ENCODE results near the gene RTCB. TPM values are rescaled to one million over a fixed set of nuclear protein-coding genes. Genes with fewer than 3 reads are reported as not detected.

The RTCB gene
- polyA plus RNA-seq, 1 donor from 2014 or later, result 112 TPM

DNA sequence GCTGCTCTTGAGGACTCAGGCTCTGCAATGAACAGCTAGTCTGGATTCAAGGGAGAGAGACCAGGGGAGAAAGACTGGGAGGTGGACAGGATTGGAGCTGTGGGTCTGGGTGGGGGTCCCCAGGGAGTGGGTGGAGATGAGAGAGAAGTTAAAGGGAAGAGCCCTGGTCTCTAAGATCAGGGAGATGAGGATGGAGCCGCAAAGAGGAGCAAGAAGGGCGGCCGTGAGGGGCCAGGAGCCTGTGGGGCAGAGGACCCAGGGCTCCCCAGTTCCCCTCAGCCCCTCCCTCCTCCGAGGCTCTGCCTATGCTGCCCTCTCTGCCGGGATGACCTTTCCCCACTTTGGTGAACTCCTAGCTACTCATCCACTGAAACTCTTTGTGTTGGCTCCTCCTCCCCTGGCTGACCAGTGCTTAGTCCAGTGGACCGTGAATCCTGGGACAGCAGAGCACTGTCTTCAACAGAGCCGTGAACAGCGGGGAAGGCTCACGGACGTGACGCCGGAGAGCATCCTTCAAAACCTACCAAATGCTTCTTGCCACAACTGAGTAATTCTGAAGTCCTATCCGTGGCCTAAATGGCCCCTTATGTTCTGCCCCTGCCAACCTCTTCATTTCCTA, 70.8 kb downstream of the RTCB start:
- no peak overlapping the region for H3K4me2 ChIP-seq (ENCODE audit: low read length)
- H3K36me3 ChIP-seq (ENCODE audit: insufficient read depth, low read length), result no peaks in the 10 kb centered on the region
- H3K4me3 ChIP-seq (ENCODE audit: low read length), result no peak overlapping the region
- no peaks in the 10 kb centered on the region for H3K27me3 ChIP-seq (ENCODE audit: insufficient read depth, low read depth, low read length)
- no peaks in the 10 kb centered on the region for H4K20me1 ChIP-seq (ENCODE audit: insufficient read depth)
- H3K9me3 ChIP-seq (ENCODE audit: low read length), result no peaks in the 10 kb centered on the region
- H3K9ac ChIP-seq (ENCODE audit: low read length), result no peak overlapping the region
- no peak overlapping the region for H3K27ac ChIP-seq (ENCODE audit: low read length)
- no peak overlapping the region for H2AFZ ChIP-seq (ENCODE audit: low read depth, low read length)
- no peaks in the 10 kb centered on the region for H3F3A ChIP-seq (ENCODE audit: insufficient read depth, low read length, poor library complexity, severe bottlenecking)
- H3K9me2 ChIP-seq (ENCODE audit: insufficient read depth, low read length), result no peaks in the 10 kb centered on the region
- TF ChIP-seq EP300 (conservative IDR thresholded peaks at IDR 0.05; ENCODE audit: poor library complexity, severe bottlenecking) (no peak), TAF1 (IDR thresholded peaks at IDR 0.05; ENCODE audit: low read depth) (no peak), POLR2AphosphoS5 (IDR thresholded peaks at IDR 0.05) (no peak), MXI1 (conservative IDR thresholded peaks at IDR 0.05; ENCODE audit: poor library complexity, severe bottlenecking) (no peak), RAD21 (conservative IDR thresholded peaks at IDR 0.05) (no peak)
- no peaks in the 10 kb centered on the region for H3K79me2 ChIP-seq (replicated peaks; ENCODE audit: insufficient read depth, low read length)

DNA sequence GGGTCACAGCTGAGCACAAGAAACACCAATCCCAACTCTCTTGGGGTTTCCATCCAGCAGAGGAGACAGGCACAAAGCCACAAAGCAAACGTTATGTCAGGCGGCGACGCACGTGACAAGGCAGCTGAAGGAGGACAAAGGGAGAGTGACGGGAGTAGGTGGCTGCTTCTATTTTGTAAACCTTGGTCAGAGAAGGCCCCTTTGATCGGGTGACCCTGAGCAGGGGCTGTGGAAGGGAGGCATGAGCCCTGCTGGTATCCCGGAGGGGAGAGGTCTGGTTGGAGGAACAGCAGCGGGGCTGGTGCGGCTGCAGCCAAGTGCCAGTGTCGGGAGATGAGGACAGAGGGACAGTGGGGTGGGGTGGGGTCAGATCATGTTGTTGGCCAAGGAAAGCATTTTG, 71.6 kb downstream of the RTCB start:
- no peak for TF ChIP-seq RAD21 (conservative IDR thresholded peaks at IDR 0.05)
- Histone ChIP-seq H3K9me2 (ENCODE audit: insufficient read depth, low read length) (no peaks in the 10 kb centered on the region), H3K79me2 (replicated peaks; ENCODE audit: insufficient read depth, low read length) (no peaks in the 10 kb centered on the region), H3K27me3 (ENCODE audit: insufficient read depth, low read depth, low read length) (no peaks in the 10 kb centered on the region), H2AFZ (ENCODE audit: low read depth, low read length) (no peak overlapping the region), H3F3A (ENCODE audit: insufficient read depth, low read length, poor library complexity, severe bottlenecking) (no peaks in the 10 kb centered on the region), H3K9me3 (ENCODE audit: low read length) (no peaks in the 10 kb centered on the region), H3K36me3 (ENCODE audit: insufficient read depth, low read length) (no peaks in the 10 kb centered on the region), H4K20me1 (ENCODE audit: insufficient read depth) (no peaks in the 10 kb centered on the region), H3K27ac (ENCODE audit: low read length) (no peak overlapping the region), H3K4me3 (ENCODE audit: low read length) (no peak overlapping the region), H3K9ac (ENCODE audit: low read length) (no peak overlapping the region), H3K4me2 (ENCODE audit: low read length) (no peak overlapping the region)

DNA sequence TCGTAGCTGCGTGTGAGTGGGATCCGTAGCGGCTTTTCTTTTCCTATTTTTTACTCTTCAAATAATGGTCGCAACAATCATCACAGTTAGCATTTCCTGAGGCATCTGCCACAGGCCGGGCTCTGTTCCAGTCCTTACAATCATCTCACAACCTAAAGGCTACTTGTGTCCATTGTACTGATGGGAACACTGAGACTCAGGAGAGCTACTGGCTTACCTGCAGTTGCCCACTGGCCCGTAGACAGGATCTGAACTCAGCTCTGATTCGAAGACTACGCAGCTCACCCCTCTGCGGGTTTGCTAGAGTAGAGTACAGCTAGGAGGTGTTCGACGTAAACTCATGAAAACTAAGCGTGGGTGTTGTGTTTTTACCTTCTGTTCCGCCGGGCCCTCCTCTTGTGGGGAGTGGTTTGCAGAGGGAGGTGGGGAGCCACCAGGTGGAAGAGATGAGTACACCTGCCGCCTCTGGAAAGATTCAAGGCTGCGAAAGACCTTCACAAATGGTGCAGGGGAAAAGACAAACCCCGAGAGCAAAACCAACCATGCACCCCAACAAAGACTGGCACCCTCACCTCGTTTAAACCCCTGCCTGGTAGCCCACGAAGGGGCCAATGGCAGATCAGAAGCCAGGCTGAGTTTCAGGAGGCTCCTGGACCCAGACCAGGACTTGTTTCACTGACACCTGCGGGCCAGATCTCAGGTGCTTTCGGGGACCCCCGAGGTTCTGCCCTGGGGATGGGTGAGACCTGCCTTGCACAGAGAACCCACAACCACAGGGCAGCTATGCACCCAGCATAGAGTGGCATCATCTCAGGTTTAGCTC, 72.6 kb downstream of the RTCB start:
- no peak overlapping the region for H3K9ac ChIP-seq (ENCODE audit: low read length)
- H3K4me3 ChIP-seq (ENCODE audit: low read length), result no peak overlapping the region
- H3K27me3 ChIP-seq (ENCODE audit: insufficient read depth, low read depth, low read length), result no peaks in the 10 kb centered on the region
- H3K4me2 ChIP-seq (ENCODE audit: low read length), result no peak overlapping the region
- no peak overlapping the region for H3K27ac ChIP-seq (ENCODE audit: low read length)
- no peak overlapping the region for H2AFZ ChIP-seq (ENCODE audit: low read depth, low read length)
- no peaks in the 10 kb centered on the region for H3K9me2 ChIP-seq (ENCODE audit: insufficient read depth, low read length)
- H4K20me1 ChIP-seq (ENCODE audit: insufficient read depth), result no peaks in the 10 kb centered on the region
- no peak for TF ChIP-seq MXI1 (conservative IDR thresholded peaks at IDR 0.05; ENCODE audit: poor library complexity, severe bottlenecking)
- no peak for TF ChIP-seq REST (IDR thresholded peaks at IDR 0.05; ENCODE audit: borderline replicate concordance)
- TF ChIP-seq RAD21 (conservative IDR thresholded peaks at IDR 0.05), result no peak
- TF ChIP-seq, protein P1, sequence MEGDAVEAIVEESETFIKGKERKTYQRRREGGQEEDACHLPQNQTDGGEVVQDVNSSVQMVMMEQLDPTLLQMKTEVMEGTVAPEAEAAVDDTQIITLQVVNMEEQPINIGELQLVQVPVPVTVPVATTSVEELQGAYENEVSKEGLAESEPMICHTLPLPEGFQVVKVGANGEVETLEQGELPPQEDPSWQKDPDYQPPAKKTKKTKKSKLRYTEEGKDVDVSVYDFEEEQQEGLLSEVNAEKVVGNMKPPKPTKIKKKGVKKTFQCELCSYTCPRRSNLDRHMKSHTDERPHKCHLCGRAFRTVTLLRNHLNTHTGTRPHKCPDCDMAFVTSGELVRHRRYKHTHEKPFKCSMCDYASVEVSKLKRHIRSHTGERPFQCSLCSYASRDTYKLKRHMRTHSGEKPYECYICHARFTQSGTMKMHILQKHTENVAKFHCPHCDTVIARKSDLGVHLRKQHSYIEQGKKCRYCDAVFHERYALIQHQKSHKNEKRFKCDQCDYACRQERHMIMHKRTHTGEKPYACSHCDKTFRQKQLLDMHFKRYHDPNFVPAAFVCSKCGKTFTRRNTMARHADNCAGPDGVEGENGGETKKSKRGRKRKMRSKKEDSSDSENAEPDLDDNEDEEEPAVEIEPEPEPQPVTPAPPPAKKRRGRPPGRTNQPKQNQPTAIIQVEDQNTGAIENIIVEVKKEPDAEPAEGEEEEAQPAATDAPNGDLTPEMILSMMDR (IDR thresholded peaks at IDR 0.05; ENCODE audit: poor library complexity, severe bottlenecking), result no peak
- no peak for TF ChIP-seq TAF1 (IDR thresholded peaks at IDR 0.05; ENCODE audit: low read depth)
- TF ChIP-seq EP300 (conservative IDR thresholded peaks at IDR 0.05; ENCODE audit: poor library complexity, severe bottlenecking), result no peak
- no peak for TF ChIP-seq EZH2 (IDR thresholded peaks at IDR 0.05; ENCODE audit: borderline replicate concordance, insufficient read depth, low read length, poor library complexity, severe bottlenecking)
- no peak for TF ChIP-seq POLR2AphosphoS5 (IDR thresholded peaks at IDR 0.05)
- TF ChIP-seq SMC3 (conservative IDR thresholded peaks at IDR 0.05; ENCODE audit: poor library complexity), result no peak
- H3K79me2 ChIP-seq (replicated peaks; ENCODE audit: insufficient read depth, low read length), result no peaks in the 10 kb centered on the region
- no peaks in the 10 kb centered on the region for H3K36me3 ChIP-seq (ENCODE audit: insufficient read depth, low read length)
- H3F3A ChIP-seq (ENCODE audit: insufficient read depth, low read length, poor library complexity, severe bottlenecking), result no peaks in the 10 kb centered on the region
- H3K9me3 ChIP-seq (ENCODE audit: low read length), result no peaks in the 10 kb centered on the region
